K562 (cell line): ENCODE data around the gene FAM50A. TPM values are rescaled to one million over a fixed set of nuclear protein-coding genes. Genes with fewer than 3 reads are reported as not detected.

ENCODE experiments used
- POLR2G ChIP-seq: fragments of 200-400 bp; formaldehyde crosslinking; IDR thresholded peaks from 2 replicates; pipeline ENCODE4 v1.6.1; 2017; ENCODE audit warnings: low read depth, mild to moderate bottlenecking, antibody characterized with exemption, low read length, moderate library complexity
- PTBP1 ChIP-seq: fragments of 200-400 bp; formaldehyde crosslinking; IDR thresholded peaks from 2 replicates; pipeline ENCODE4 v1.6.1; 2017; ENCODE audit warnings: low read depth, low read length
- polyA plus RNA-seq, 8 experiments: library from polyadenylated mRNA; depleted of rRNA in 4 of 8; stranded (reverse) in 5 of 8; unstranded in 3 of 8; fragments of >200 nt; fragmentation: Nextera tagmentation in 2 of 8; fragmentation: Illumina TruSeq in 1 of 8; extraction: Ambion mirVana in 2 of 8; extraction: Trizol in 1 of 8; gene quantifications; 2 replicates each; pipeline versions ENCODE4 v1.2.1 to v1.2.3, GENCODE V29; 2011 to 2014; ENCODE audit warnings: inconsistent platforms in 1 of 8, missing spikeins in 1 of 8
- total RNA-seq, 7 experiments: library from RNA; depleted of rRNA in 6 of 7; stranded (reverse); fragments of >200 nt in 6 of 7; fragmentation: Illumina TruSeq in 2 of 7; extraction: Trizol in 2 of 7; gene quantifications; 2 replicates each; pipeline versions ENCODE4 v1.2.1 to v1.2.3, GENCODE V29; 2011 to 2021; ENCODE audit warnings: low replicate concordance in 1 of 7
- TF ChIP-seq, protein P1 (sequence below), 3 experiments: fragments of 200-800 bp in 1 of 3; fragments of 250-450 bp in 1 of 3; fragments of 450-650 bp in 1 of 3; sonication (Bioruptor Pico) in 1 of 3; sonication (Bioruptor generic) in 1 of 3; formaldehyde crosslinking in 1 of 3; IDR thresholded peaks; 2 replicates each; pipeline versions ENCODE4 v1.6.1 to v1.8.0; 2016 to 2022; ENCODE audit warnings: mild to moderate bottlenecking in 2 of 3, missing genetic modification characterization in 2 of 3, missing compliant biosample characterization in 1 of 3, moderate library complexity in 1 of 3
- TF ChIP-seq, protein P2 (sequence below): sonication (generic); formaldehyde crosslinking; IDR thresholded peaks from 2 replicates; pipeline ENCODE4 v1.8.0; 2022; ENCODE audit warnings: missing genetic modification reagents, mild to moderate bottlenecking, borderline replicate concordance

The FAM50A gene
- total and polyA plus RNA-seq, 9 of the 15 experiments (the other 6 are each of a cell fraction or from before 2014, with no cell fraction given), result 4.4 to 114 (median 67.3) TPM

DNA sequence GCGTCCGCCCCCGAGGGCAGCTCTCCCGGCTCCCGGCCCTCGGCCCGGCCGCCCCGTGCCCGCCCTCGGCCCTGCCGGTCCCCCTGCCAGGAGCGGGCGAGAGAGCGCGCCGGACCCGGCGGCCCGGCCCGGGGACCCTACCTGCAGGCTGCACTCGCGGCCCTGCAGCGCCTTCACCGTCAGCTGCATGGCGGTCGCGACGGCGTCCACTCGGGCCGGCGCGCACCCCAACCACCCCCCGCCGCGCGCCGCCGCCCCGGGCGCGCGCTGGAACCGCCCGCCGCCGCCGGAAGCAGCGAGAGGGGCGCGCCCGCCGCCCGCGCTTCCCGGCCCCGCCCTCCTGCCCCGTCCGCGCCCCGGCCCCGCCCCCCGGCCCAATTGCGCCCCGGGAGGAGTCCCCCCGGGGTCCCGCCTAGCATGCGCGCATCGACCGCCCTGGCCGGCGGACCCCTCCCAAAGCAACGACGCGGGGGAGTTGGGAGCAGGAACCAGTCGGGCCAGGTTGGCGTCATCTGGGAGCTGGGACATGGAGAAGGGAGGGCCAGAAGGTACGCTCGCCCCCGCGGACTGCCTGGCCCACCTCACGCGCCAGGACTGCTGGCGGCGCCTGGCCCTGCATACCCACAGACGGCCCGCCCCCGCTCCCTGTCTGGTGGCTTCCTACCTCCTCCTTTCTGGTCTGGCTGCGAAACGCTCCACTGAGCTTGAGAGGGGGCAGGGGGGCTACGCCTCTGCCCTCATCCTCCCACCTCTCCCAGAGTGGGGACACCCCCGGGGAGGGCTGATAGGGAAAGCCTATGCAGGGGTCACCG, 42.7 kb downstream of the FAM50A start, which contains the start of gene UBL4A (continued):
- TF ChIP-seq, protein P1, sequence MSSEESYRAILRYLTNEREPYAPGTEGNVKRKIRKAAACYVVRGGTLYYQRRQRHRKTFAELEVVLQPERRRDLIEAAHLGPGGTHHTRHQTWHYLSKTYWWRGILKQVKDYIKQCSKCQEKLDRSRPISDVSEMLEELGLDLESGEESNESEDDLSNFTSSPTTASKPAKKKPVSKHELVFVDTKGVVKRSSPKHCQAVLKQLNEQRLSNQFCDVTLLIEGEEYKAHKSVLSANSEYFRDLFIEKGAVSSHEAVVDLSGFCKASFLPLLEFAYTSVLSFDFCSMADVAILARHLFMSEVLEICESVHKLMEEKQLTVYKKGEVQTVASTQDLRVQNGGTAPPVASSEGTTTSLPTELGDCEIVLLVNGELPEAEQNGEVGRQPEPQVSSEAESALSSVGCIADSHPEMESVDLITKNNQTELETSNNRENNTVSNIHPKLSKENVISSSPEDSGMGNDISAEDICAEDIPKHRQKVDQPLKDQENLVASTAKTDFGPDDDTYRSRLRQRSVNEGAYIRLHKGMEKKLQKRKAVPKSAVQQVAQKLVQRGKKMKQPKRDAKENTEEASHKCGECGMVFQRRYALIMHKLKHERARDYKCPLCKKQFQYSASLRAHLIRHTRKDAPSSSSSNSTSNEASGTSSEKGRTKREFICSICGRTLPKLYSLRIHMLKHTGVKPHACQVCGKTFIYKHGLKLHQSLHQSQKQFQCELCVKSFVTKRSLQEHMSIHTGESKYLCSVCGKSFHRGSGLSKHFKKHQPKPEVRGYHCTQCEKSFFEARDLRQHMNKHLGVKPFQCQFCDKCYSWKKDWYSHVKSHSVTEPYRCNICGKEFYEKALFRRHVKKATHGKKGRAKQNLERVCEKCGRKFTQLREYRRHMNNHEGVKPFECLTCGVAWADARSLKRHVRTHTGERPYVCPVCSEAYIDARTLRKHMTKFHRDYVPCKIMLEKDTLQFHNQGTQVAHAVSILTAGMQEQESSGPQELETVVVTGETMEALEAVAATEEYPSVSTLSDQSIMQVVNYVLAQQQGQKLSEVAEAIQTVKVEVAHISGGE (CRISPR knock-in tag; IDR thresholded peaks at IDR 0.05), result peak in 1 of 3 experiments; percentile 71; a peak in 2 of 6 replicates
- TF ChIP-seq PTBP1 (no peak), POLR2G (peak; percentile 69)
- TF ChIP-seq, protein P2, sequence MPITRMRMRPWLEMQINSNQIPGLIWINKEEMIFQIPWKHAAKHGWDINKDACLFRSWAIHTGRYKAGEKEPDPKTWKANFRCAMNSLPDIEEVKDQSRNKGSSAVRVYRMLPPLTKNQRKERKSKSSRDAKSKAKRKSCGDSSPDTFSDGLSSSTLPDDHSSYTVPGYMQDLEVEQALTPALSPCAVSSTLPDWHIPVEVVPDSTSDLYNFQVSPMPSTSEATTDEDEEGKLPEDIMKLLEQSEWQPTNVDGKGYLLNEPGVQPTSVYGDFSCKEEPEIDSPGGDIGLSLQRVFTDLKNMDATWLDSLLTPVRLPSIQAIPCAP (CRISPR knock-in tag), result no peak
